ENCODE measurements around the gene CCNF. TPM values are rescaled to one million over a fixed set of nuclear protein-coding genes. Genes with fewer than 3 reads are reported as not detected.
"Not testable (repeated sequence)": the region's sequence is repeated elsewhere in the genome, so short reads cannot be mapped to it uniquely, and the experiment has no call there.

Gene CCNF
- total RNA-seq, 1 experiment from 2014 or later, result 35.8 TPM

DNA sequence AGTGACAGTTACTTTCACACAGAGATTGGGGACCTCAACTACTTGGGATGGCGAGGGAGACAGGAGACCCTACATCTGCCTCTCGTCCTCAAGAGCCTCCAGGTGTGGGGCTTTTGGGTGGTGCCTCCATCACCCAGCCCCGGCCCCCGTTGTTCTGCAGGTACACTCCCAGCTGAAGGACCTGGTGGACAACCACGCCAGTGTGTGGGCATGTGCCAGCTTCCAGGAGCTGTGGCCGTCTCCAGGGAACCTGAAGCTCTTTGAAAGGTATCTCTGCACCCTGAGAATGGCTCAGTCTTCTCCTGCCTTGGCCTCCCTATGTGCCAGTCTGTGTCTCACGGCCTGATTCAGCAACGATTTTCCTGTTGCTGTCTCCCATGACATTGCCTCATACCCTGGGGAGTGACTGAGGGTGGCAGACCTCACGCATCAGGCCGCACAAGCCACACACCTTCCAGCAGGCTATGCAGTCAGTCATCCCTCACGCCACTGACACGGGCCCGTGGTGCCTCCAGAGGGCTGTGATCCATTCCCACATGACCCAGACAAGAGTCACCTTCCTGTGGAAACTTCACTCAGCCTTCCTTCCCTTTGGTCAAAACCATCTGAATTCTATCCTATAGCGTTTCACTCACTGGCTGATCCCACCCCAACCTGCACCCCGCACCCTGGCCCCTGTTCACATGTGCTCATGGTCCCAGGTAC lies 3.7 kb downstream of the CCNF start:
- TF ChIP-seq POLR2AphosphoS5 (IDR thresholded peaks at IDR 0.05; ENCODE audit: low read depth, low read length), result no peak
- TF ChIP-seq TCF7L2 (IDR thresholded peaks at IDR 0.05; ENCODE audit: low read depth, low read length), result no peak
- TF ChIP-seq SIN3A (IDR thresholded peaks at IDR 0.05; ENCODE audit: borderline replicate concordance, insufficient read depth, low read depth, low read length), result no peak
- Histone ChIP-seq H3K9me3 (ENCODE audit: control insufficient read depth, insufficient read depth, low read depth, low read length) (no peaks in the 10 kb centered on the region), H3K36me3 (ENCODE audit: control insufficient read depth, insufficient read depth, low read length) (peaks cover 23% of the 10 kb centered on the region), H3K27me3 (ENCODE audit: control insufficient read depth, insufficient read depth, low read length) (no peaks in the 10 kb centered on the region), H3K4me3 (ENCODE audit: low read depth in 2 of 2, low read length in 2 of 2) (no peak overlapping the region), H3K4me1 (ENCODE audit: control insufficient read depth, insufficient read depth, low read length) (peaks cover 13% of the 10 kb centered on the region), H3K27ac (ENCODE audit: low read length) (no peak overlapping the region)
- DNase-seq (ENCODE audit: low read depth, low spot score) (no peak), ATAC-seq (no peak)
- in situ Hi-C loops (cut with HindIII; ENCODE audit: low pct_unique_long_range_greater_than_20kb, low sequenced_read_pairs), result no loop called here
- BruUV-seq (replicated peaks), result no TSS peak
- intact Hi-C loops (cut with micrococcal nuclease; ENCODE audit: unreplicated experiment), result no loop called here
- POLR2A ChIA-PET, result no interaction called here
- CTCF ChIA-PET, result no interaction called here

DNA sequence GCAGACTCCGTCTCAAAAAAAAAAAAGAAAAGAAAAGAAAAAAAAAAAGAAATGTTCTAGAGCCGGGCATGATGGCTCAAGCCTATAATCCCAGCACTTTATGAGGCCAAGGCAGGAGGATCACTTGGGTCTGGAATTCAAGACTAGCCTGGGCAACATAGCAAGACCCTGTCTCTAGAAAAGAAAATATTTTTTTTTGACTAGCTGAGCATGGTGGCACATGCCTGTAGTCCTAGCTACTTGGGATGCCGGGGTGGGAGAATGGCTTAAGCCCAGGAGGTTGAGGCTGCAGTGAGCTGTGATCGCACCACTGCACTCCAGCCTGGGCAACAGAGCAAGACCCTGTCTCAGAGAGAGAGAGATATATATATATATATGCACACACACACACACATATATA lies 6.0 kb downstream of the CCNF start:
- POLR2A ChIA-PET; DNase-seq (ENCODE audit: low read depth, low spot score); H3K9me3 ChIP-seq (ENCODE audit: control insufficient read depth, insufficient read depth, low read depth, low read length); ATAC-seq; H3K27me3 ChIP-seq (ENCODE audit: control insufficient read depth, insufficient read depth, low read length); in situ Hi-C loops (cut with HindIII; ENCODE audit: low pct_unique_long_range_greater_than_20kb, low sequenced_read_pairs); H3K27ac ChIP-seq (ENCODE audit: low read length); intact Hi-C loops (cut with micrococcal nuclease; ENCODE audit: unreplicated experiment); H3K4me3 ChIP-seq (ENCODE audit: low read depth in 2 of 2, low read length in 2 of 2); BruUV-seq (replicated peaks): not testable (repeated sequence)
- CTCF ChIA-PET, result interaction anchor here (0.6 kb wide), 1 partner anchor 108 kb away, joined by 7 read pairs; no protein-coding TSS in a partner anchor
- peaks cover 11% of the 10 kb centered on the region for H3K4me1 ChIP-seq (ENCODE audit: control insufficient read depth, insufficient read depth, low read length)
- peaks cover 29% of the 10 kb centered on the region for H3K36me3 ChIP-seq (ENCODE audit: control insufficient read depth, insufficient read depth, low read length)

DNA sequence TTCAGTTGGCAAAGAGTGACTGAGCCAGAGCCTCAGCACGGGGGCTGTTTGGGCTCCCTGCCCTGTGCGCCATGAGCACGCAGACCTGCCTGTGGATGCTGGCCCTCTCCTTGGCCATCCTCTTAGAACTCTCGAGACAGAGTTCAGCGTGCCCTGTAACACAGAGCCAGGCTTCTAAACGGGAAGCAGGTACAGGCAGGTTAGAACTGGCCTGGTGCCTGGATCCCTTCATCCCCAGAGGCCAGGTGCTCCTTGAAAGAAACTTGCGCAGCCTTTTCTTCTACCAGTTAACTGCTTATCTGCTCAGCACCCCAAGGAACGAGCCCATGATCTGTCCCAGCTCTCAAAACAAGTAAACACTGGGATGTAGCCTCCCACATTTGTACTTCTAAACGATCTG lies 6.9 kb downstream of the CCNF start:
- TF ChIP-seq TCF7L2 (IDR thresholded peaks at IDR 0.05; ENCODE audit: low read depth, low read length) (no peak), POLR2AphosphoS5 (IDR thresholded peaks at IDR 0.05; ENCODE audit: low read depth, low read length) (no peak), SIN3A (IDR thresholded peaks at IDR 0.05; ENCODE audit: borderline replicate concordance, insufficient read depth, low read depth, low read length) (no peak)
- TF ChIP-seq, protein P1, sequence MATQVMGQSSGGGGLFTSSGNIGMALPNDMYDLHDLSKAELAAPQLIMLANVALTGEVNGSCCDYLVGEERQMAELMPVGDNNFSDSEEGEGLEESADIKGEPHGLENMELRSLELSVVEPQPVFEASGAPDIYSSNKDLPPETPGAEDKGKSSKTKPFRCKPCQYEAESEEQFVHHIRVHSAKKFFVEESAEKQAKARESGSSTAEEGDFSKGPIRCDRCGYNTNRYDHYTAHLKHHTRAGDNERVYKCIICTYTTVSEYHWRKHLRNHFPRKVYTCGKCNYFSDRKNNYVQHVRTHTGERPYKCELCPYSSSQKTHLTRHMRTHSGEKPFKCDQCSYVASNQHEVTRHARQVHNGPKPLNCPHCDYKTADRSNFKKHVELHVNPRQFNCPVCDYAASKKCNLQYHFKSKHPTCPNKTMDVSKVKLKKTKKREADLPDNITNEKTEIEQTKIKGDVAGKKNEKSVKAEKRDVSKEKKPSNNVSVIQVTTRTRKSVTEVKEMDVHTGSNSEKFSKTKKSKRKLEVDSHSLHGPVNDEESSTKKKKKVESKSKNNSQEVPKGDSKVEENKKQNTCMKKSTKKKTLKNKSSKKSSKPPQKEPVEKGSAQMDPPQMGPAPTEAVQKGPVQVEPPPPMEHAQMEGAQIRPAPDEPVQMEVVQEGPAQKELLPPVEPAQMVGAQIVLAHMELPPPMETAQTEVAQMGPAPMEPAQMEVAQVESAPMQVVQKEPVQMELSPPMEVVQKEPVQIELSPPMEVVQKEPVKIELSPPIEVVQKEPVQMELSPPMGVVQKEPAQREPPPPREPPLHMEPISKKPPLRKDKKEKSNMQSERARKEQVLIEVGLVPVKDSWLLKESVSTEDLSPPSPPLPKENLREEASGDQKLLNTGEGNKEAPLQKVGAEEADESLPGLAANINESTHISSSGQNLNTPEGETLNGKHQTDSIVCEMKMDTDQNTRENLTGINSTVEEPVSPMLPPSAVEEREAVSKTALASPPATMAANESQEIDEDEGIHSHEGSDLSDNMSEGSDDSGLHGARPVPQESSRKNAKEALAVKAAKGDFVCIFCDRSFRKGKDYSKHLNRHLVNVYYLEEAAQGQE (IDR thresholded peaks at IDR 0.05; ENCODE audit: insufficient read depth in 1 of 2, low read depth in 2 of 2, low read length in 1 of 2), result no peak
- TF ChIP-seq, protein P2, sequence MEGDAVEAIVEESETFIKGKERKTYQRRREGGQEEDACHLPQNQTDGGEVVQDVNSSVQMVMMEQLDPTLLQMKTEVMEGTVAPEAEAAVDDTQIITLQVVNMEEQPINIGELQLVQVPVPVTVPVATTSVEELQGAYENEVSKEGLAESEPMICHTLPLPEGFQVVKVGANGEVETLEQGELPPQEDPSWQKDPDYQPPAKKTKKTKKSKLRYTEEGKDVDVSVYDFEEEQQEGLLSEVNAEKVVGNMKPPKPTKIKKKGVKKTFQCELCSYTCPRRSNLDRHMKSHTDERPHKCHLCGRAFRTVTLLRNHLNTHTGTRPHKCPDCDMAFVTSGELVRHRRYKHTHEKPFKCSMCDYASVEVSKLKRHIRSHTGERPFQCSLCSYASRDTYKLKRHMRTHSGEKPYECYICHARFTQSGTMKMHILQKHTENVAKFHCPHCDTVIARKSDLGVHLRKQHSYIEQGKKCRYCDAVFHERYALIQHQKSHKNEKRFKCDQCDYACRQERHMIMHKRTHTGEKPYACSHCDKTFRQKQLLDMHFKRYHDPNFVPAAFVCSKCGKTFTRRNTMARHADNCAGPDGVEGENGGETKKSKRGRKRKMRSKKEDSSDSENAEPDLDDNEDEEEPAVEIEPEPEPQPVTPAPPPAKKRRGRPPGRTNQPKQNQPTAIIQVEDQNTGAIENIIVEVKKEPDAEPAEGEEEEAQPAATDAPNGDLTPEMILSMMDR (IDR thresholded peaks at IDR 0.05), result no peak
- intact Hi-C loops (cut with micrococcal nuclease; ENCODE audit: unreplicated experiment), result no loop called here
- Histone ChIP-seq H3K4me3 (ENCODE audit: low read depth in 2 of 2, low read length in 2 of 2) (no peak overlapping the region), H3K9me3 (ENCODE audit: control insufficient read depth, insufficient read depth, low read depth, low read length) (no peaks in the 10 kb centered on the region), H3K36me3 (ENCODE audit: control insufficient read depth, insufficient read depth, low read length) (peaks cover 22% of the 10 kb centered on the region), H3K27ac (ENCODE audit: low read length) (no peak overlapping the region), H3K27me3 (ENCODE audit: control insufficient read depth, insufficient read depth, low read length) (no peaks in the 10 kb centered on the region), H3K4me1 (ENCODE audit: control insufficient read depth, insufficient read depth, low read length) (peaks cover 2% of the 10 kb centered on the region)
- no peak for ATAC-seq
- no peak for DNase-seq (ENCODE audit: low read depth, low spot score)
- in situ Hi-C loops (cut with HindIII; ENCODE audit: low pct_unique_long_range_greater_than_20kb, low sequenced_read_pairs), result no loop called here
- POLR2A ChIA-PET, result interaction anchor here (0.5 kb wide), 1 partner anchor 12 kb away, joined by 3 read pairs; no protein-coding TSS in a partner anchor
- CTCF ChIA-PET, result no interaction called here
- no TSS peak for BruUV-seq (replicated peaks)

Data from Panc1 (cell line).